Mammary microvascular endothelial cell (primary cell): ENCODE measurements around the gene POLE. TPM values are rescaled to one million over a fixed set of nuclear protein-coding genes. Genes with fewer than 3 reads are reported as not detected.

ENCODE experiments used
- total RNA-seq: library from RNA; depleted of rRNA; stranded (reverse); fragments of >200 nt; gene quantifications from 2 replicates; pipeline ENCODE4 v1.2.3, GENCODE V29; 2015

Gene POLE
- total RNA-seq, result 15.5 and 21.3 TPM in 2 replicates

GRCh38 chr12:132687211-132688164 is at the start of gene POLE, which contains the start of gene PXMP2:
POLE (minus strand) TSS chr12:132687342; CDS start chr12:132687315, 27 bp downstream.
PXMP2 (plus strand) TSS chr12:132687587; CDS start chr12:132687671, 84 bp downstream.

GRCh38 chr12:132710405-132711079 is 23.4 kb upstream of the POLE start, which contains the start of gene PGAM5:
PGAM5 (plus strand) TSS chr12:132710842; CDS start chr12:132710877, 35 bp downstream.

GRCh38 chr12:132618683-132619043 is 68.5 kb downstream of the POLE start, which contains the start of gene P2RX2:
P2RX2 (plus strand) TSS chr12:132618776; CDS start chr12:132618817, 41 bp downstream.

GRCh38 chr12:132610051-132610759 is 76.9 kb downstream of the POLE start, which contains the start of gene LRCOL1:
LRCOL1 (minus strand) TSS chr12:132610582; CDS start chr12:132606251, 4,331 bp downstream.

Other genes starting within 250 kb of the POLE start
- 11.6 and 14.1 TPM in 2 replicates for gene FBRSL1, start 197.2 kb downstream of the POLE start, total RNA-seq
- gene LRCOL1, start 76.8 kb downstream of the POLE start, total RNA-seq, result not detected in 2 replicates
- gene P2RX2, start 68.6 kb downstream of the POLE start, total RNA-seq, result not detected in 2 replicates
- 39.2 and 40.0 TPM in 2 replicates for gene PXMP2, start 245 bp upstream of the POLE start, total RNA-seq
- 39.7 and 54.0 TPM in 2 replicates for gene PGAM5, start 23.5 kb upstream of the POLE start, total RNA-seq
- gene ANKLE2, start 74.5 kb upstream of the POLE start, total RNA-seq, result 42.8 and 47.4 TPM in 2 replicates
- 67.8 and 68.2 TPM in 2 replicates for gene GOLGA3, start 141.5 kb upstream of the POLE start, total RNA-seq
- 35.4 and 38.8 TPM in 2 replicates for gene CHFR, start 200.3 kb upstream of the POLE start, total RNA-seq